ENCODE data around the gene BARX1. TPM values are rescaled to one million over a fixed set of nuclear protein-coding genes. Genes with fewer than 3 reads are reported as not detected.

BARX1 gene
- total RNA-seq, 1 donor from 2014 or later, result not detected

GRCh38 chr9:93903886-93904648, 51.1 kb downstream of the BARX1 start:
- DNase-seq (ENCODE audit: low read depth) (no peak), FAIRE-seq (no peak)
- Histone ChIP-seq H3K27me3 (ENCODE audit: control insufficient read depth, insufficient read depth, low read length) (no peaks in the 10 kb centered on the region), H3K36me3 (ENCODE audit: control insufficient read depth, insufficient read depth, low read length) (no peaks in the 10 kb centered on the region), H3K4me3 (ENCODE audit: low read depth, low read length) (no peak overlapping the region)
- no peak for TF ChIP-seq CTCF (IDR thresholded peaks at IDR 0.05; ENCODE audit: insufficient read depth, low read length, severe bottlenecking)

DNA sequence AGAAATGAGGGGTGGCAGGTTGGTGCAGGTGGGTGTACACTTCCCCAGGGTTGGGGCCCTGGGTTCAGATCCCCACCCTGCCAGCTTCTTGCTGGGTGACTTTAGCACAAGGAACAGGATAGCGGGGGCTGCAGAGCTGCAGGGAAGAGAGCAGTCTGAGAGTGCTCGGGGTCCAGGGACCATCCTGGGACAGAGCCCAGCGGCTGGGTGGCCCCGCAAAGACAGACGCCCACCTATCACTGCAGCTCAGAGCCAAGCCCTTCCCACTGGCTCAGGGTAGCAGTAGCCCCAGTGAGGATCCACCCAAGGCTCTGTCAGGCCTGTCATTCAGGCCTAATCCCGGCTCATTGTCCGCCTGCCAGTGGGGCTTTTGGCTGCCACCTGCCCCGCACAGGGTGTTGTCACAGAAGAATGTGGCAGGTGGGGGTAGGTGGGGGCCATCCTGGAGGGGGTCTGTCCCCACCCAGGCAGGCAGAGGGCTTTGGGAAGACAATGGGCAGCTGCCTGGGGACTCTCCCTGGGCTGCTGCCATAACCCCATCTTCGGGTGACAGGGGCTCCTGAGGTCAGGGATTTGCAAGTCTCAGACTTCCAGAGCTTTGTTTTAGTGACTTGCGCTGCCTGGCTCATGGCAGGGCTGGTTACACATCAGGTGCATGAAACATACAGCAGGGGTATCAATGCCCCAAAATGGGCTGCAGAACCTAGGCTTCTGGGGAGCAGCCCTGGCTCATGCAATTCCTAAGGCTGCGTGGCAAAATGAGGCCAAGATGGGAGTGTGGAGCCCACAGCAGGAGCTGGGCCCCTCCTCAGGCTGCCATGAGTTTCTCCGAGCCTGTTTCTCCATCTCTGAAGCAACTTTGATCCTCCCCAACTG, 52.1 kb downstream of the BARX1 start:
- no peaks in the 10 kb centered on the region for H3K36me3 ChIP-seq (ENCODE audit: control insufficient read depth, insufficient read depth, low read length)
- no peak for FAIRE-seq
- H3K4me3 ChIP-seq (ENCODE audit: low read depth, low read length), result no peak overlapping the region
- no peak for TF ChIP-seq CTCF (IDR thresholded peaks at IDR 0.05; ENCODE audit: insufficient read depth, low read length, severe bottlenecking)
- no peaks in the 10 kb centered on the region for H3K27me3 ChIP-seq (ENCODE audit: control insufficient read depth, insufficient read depth, low read length)
- no peak for DNase-seq (ENCODE audit: low read depth)

GRCh38 chr9:93902051-93902779, 52.9 kb downstream of the BARX1 start:
- H3K36me3 ChIP-seq (ENCODE audit: control insufficient read depth, insufficient read depth, low read length), result no peaks in the 10 kb centered on the region
- H3K27me3 ChIP-seq (ENCODE audit: control insufficient read depth, insufficient read depth, low read length), result no peaks in the 10 kb centered on the region
- no peak for DNase-seq (ENCODE audit: low read depth)
- H3K4me3 ChIP-seq (ENCODE audit: low read depth, low read length), result no peak overlapping the region
- FAIRE-seq, result no peak
- TF ChIP-seq CTCF (IDR thresholded peaks at IDR 0.05; ENCODE audit: insufficient read depth, low read length, severe bottlenecking), result no peak

Other genes starting within 250 kb of the BARX1 start
- 7.9 and 11.1 TPM in 2 replicates for gene PTPDC1, start 129.1 kb upstream of the BARX1 start, total RNA-seq

All from bronchial epithelial cell (primary cell).